ENCODE measurements around the gene NEURL1. TPM values are rescaled to one million over a fixed set of nuclear protein-coding genes. Genes with fewer than 3 reads are reported as not detected.
A peak's percentile ranks its signal among the peaks of the same experiment; 100 is the strongest.

The NEURL1 gene
- total and polyA plus RNA-seq, 10 of the 15 experiments (the other 5 are each of a cell fraction or from before 2014, with no cell fraction given), result 0.02 to 0.05 (median 0.05) TPM; not detected in 6

- TF ChIP-seq FOXK2 (IDR thresholded peaks at IDR 0.05) (no peak), NRF1 (conservative IDR thresholded peaks at IDR 0.05; ENCODE audit: low read depth, low read length) (no peak), PAX5 (IDR thresholded peaks at IDR 0.05; ENCODE audit: borderline replicate concordance, low read depth, low read length) (no peak), SREBF2 (IDR thresholded peaks at IDR 0.05; ENCODE audit: low read length) (no peak), TAF1 (IDR thresholded peaks at IDR 0.05; ENCODE audit: borderline replicate concordance, low read depth, low read length) (peak; percentile 34; the same call in 1 of the 2 replicates), RCOR1 (conservative IDR thresholded peaks at IDR 0.05; ENCODE audit: low read depth, low read length) (no peak), TCF3 (IDR thresholded peaks at IDR 0.05; ENCODE audit: borderline replicate concordance, insufficient read depth, low read depth, low read length) (no peak), IKZF1 (conservative IDR thresholded peaks at IDR 0.05) (peak; percentile 86), MEF2A (IDR thresholded peaks at IDR 0.05; ENCODE audit: insufficient read depth, low read depth, low read length) (no peak), ZBED1 (IDR thresholded peaks at IDR 0.05; ENCODE audit: borderline replicate concordance) (no peak), POLR2A (IDR thresholded peaks at IDR 0.05; ENCODE audit: low read depth, low read length) (no peak), HCFC1 (IDR thresholded peaks at IDR 0.05; ENCODE audit: low read length) (no peak), SMC3 (IDR thresholded peaks at IDR 0.05; ENCODE audit: borderline replicate concordance, low read length) (no peak), PML (IDR thresholded peaks at IDR 0.05; ENCODE audit: low read length) (no peak), BACH1 (IDR thresholded peaks at IDR 0.05; ENCODE audit: borderline replicate concordance) (no peak), REST (IDR thresholded peaks at IDR 0.05; ENCODE audit: low read depth, low read length) (no peak), SMARCA5 (IDR thresholded peaks at IDR 0.05) (no peak), ELK1 (IDR thresholded peaks at IDR 0.05; ENCODE audit: low read depth, low read length) (no peak), JUND (IDR thresholded peaks at IDR 0.05; ENCODE audit: low read depth, low read length) (no peak), NFYA (IDR thresholded peaks at IDR 0.05; ENCODE audit: borderline replicate concordance, low read depth, low read length) (no peak), IKZF2 (IDR thresholded peaks at IDR 0.05) (peak; percentile 87 to 89), SUPT20H (IDR thresholded peaks at IDR 0.05; ENCODE audit: borderline replicate concordance, control insufficient read depth, low read depth, low read length) (no peak), SUZ12 (IDR thresholded peaks at IDR 0.05; ENCODE audit: unreplicated experiment) (no peak), USF2 (IDR thresholded peaks at IDR 0.05; ENCODE audit: borderline replicate concordance, low read depth, low read length) (no peak), EGR1 (IDR thresholded peaks at IDR 0.05; ENCODE audit: borderline replicate concordance in 1 of 2, low read depth in 2 of 2, low read length in 2 of 2) (no peak)
Measured at GRCh38 chr10:103467406-103467805, 26.1 kb upstream of the NEURL1 start (continued).

Measured in GM12878 (cell line).